K562 (cell line): ENCODE results near the gene PTPMT1. TPM values are rescaled to one million over a fixed set of nuclear protein-coding genes. Genes with fewer than 3 reads are reported as not detected.
A peak's percentile ranks its signal among the peaks of the same experiment; 100 is the strongest.

Experiments
- BRD9 ChIP-seq: fragments of 450-650 bp; IDR thresholded peaks from 2 replicates; pipeline ENCODE4 v1.6.1; 2018; ENCODE audit warnings: low read depth; ENCODE audit not compliant: partially characterized antibody
- CREB1 ChIP-seq, 2 experiments: sonication (generic) in 1 of 2; formaldehyde crosslinking in 1 of 2; IDR thresholded peaks; 2 replicates each; pipeline versions ENCODE4 v1.6.1 to v1.8.0; 2012 to 2022; ENCODE audit warnings: inconsistent platforms in 1 of 2, mild to moderate bottlenecking in 1 of 2, missing genetic modification reagents in 1 of 2, moderate library complexity in 1 of 2
- CXXC5 ChIP-seq: fragments of 250-450 bp; sonication (Bioruptor Pico); IDR thresholded peaks from 2 replicates; pipeline ENCODE4 v1.8.0; 2022; ENCODE audit warnings: inconsistent platforms, mild to moderate bottlenecking, moderate library complexity
- HDGF ChIP-seq: fragments of 450-650 bp; IDR thresholded peaks from 2 replicates; pipeline ENCODE4 v1.6.1; 2016
- SAFB2 ChIP-seq: fragments of 200-400 bp; formaldehyde crosslinking; IDR thresholded peaks from 2 replicates; pipeline ENCODE4 v1.6.1; 2018; ENCODE audit warnings: borderline replicate concordance, low read length, low read depth, moderate library complexity; ENCODE audit not compliant: severe bottlenecking
- SIRT6 ChIP-seq: IDR thresholded peaks from one replicate; pipeline ENCODE4 v1.6.1; 2012; ENCODE audit warnings: low read depth, mild to moderate bottlenecking, control low read depth, inconsistent platforms, low read length, moderate library complexity
- SMARCA5 ChIP-seq: fragments of 450-650 bp; IDR thresholded peaks from 2 replicates; pipeline ENCODE4 v1.6.1; 2016
- TFAM ChIP-seq: fragments of 250-450 bp; sonication (Bioruptor Pico); conservative IDR thresholded peaks from 2 replicates; pipeline ENCODE4 v1.5.0; 2021; ENCODE audit warnings: mild to moderate bottlenecking, moderate library complexity
- ZEB2 ChIP-seq: fragments of 450-650 bp; IDR thresholded peaks from 2 replicates; pipeline ENCODE4 v1.6.1; 2016
- ZFP36 ChIP-seq: fragments of 150-350 bp; IDR thresholded peaks from 2 replicates; pipeline ENCODE4 v1.6.1; 2018; ENCODE audit warnings: low read length, low read depth; ENCODE audit not compliant: partially characterized antibody
- ZNF445 ChIP-seq: fragments of 250-450 bp; sonication (Bioruptor Pico); IDR thresholded peaks from 2 replicates; pipeline ENCODE4 v1.4.0; 2020; ENCODE audit warnings: low read depth, mild to moderate bottlenecking, moderate library complexity
- ZNF76 ChIP-seq: fragments of 250-450 bp; sonication (Bioruptor Pico); IDR thresholded peaks from 2 replicates; pipeline ENCODE4 v1.4.0; 2020; ENCODE audit warnings: mild to moderate bottlenecking, moderate library complexity, borderline replicate concordance
- polyA plus RNA-seq, 8 experiments: library from polyadenylated mRNA; depleted of rRNA in 4 of 8; stranded (reverse) in 5 of 8; unstranded in 3 of 8; fragments of >200 nt; fragmentation: Nextera tagmentation in 2 of 8; fragmentation: Illumina TruSeq in 1 of 8; extraction: Ambion mirVana in 2 of 8; extraction: Trizol in 1 of 8; gene quantifications; 2 replicates each; pipeline versions ENCODE4 v1.2.1 to v1.2.3, GENCODE V29; 2011 to 2014; ENCODE audit warnings: inconsistent platforms in 1 of 8, missing spikeins in 1 of 8
- total RNA-seq, 7 experiments: library from RNA; depleted of rRNA in 6 of 7; stranded (reverse); fragments of >200 nt in 6 of 7; fragmentation: Illumina TruSeq in 2 of 7; extraction: Trizol in 2 of 7; gene quantifications; 2 replicates each; pipeline versions ENCODE4 v1.2.1 to v1.2.3, GENCODE V29; 2011 to 2021; ENCODE audit warnings: low replicate concordance in 1 of 7
- TF ChIP-seq, protein P1 (sequence below): fragments of 450-650 bp; IDR thresholded peaks from 2 replicates; pipeline ENCODE4 v1.6.1; 2016
- TF ChIP-seq, protein P2 (sequence below): fragments of 250-450 bp; sonication (Bioruptor Pico); IDR thresholded peaks from 2 replicates; pipeline ENCODE4 v1.8.0; 2021; ENCODE audit warnings: borderline replicate concordance, mild to moderate bottlenecking, moderate library complexity; ENCODE audit not compliant: poor library complexity, severe bottlenecking
- TF ChIP-seq, protein P3 (sequence below): fragments of 250-450 bp; sonication (Bioruptor Pico); IDR thresholded peaks from 2 replicates; pipeline ENCODE4 v1.5.1; 2021; ENCODE audit warnings: mild to moderate bottlenecking
- TF ChIP-seq, protein P4 (sequence below): fragments of 200-800 bp; sonication (Bioruptor generic); IDR thresholded peaks from 2 replicates; pipeline ENCODE4 v1.6.1; 2017; ENCODE audit warnings: missing genetic modification characterization, missing compliant biosample characterization

The PTPMT1 gene
- total and polyA plus RNA-seq, 9 of the 15 experiments (the other 6 are each of a cell fraction or from before 2014, with no cell fraction given): 10.4 to 140 (median 67.2) TPM

DNA sequence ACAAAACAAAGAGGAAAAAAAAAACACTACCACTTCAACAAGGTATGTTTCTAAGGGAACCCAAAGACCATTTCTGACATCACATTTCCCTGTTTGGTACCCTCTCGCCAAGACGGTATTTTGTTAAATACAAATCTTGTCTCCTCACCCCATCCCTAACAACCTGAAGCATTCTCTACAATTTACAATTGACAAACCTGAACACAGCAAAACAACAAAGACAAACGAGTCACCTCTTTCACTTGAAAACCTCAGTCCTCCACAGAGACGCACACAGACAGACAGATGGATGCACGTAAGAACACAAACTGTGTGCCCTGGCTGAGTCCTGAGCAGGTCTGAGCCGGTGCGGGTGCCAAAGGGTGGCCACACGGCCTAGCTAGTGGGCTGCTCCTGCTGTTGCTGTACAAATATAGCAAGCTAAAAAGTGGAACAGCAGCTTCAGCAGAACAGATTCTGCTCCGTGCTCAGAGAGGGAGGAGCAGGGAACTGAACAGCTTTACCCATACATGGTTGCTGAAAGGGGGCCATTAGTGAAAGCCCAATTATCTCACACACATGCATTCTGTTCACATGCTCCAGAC, 41.0 kb upstream of the PTPMT1 start (continued):
- TF ChIP-seq SIRT6 (no peak), TFAM (no peak), ZEB2 (no peak), SMARCA5 (peak; percentile 51; the same call in 1 of the 2 replicates), CREB1 (IDR thresholded peaks at IDR 0.05) (no peak), CREB1 (CRISPR knock-in tag; IDR thresholded peaks at IDR 0.05) (peak; percentile 31; the same call in 1 of the 2 replicates), HDGF (peak; percentile 76), CXXC5 (CRISPR knock-in tag) (0 out of 2 replicates have a peak, but pooled peaks have one; percentile 26), SAFB2 (no peak), ZFP36 (peak; percentile 11), ZNF76 (CRISPR knock-in tag) (no peak), ZNF445 (CRISPR knock-in tag) (no peak), BRD9 (peak; percentile 58)
- TF ChIP-seq, protein P1, sequence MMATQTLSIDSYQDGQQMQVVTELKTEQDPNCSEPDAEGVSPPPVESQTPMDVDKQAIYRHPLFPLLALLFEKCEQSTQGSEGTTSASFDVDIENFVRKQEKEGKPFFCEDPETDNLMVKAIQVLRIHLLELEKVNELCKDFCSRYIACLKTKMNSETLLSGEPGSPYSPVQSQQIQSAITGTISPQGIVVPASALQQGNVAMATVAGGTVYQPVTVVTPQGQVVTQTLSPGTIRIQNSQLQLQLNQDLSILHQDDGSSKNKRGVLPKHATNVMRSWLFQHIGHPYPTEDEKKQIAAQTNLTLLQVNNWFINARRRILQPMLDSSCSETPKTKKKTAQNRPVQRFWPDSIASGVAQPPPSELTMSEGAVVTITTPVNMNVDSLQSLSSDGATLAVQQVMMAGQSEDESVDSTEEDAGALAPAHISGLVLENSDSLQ: no peak
- TF ChIP-seq, protein P2, sequence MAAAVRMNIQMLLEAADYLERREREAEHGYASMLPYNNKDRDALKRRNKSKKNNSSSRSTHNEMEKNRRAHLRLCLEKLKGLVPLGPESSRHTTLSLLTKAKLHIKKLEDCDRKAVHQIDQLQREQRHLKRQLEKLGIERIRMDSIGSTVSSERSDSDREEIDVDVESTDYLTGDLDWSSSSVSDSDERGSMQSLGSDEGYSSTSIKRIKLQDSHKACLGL: no peak
- TF ChIP-seq, protein P3, sequence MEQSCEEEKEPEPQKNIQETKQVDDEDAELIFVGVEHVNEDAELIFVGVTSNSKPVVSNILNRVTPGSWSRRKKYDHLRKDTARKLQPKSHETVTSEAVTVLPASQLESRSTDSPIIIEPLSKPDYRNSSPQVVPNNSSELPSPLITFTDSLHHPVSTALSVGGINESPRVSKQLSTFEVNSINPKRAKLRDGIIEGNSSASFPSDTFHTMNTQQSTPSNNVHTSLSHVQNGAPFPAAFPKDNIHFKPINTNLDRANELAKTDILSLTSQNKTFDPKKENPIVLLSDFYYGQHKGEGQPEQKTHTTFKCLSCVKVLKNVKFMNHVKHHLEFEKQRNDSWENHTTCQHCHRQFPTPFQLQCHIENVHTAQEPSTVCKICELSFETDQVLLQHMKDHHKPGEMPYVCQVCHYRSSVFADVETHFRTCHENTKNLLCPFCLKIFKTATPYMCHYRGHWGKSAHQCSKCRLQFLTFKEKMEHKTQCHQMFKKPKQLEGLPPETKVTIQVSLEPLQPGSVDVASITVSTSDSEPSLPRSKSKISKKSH: no peak
- TF ChIP-seq, protein P4, sequence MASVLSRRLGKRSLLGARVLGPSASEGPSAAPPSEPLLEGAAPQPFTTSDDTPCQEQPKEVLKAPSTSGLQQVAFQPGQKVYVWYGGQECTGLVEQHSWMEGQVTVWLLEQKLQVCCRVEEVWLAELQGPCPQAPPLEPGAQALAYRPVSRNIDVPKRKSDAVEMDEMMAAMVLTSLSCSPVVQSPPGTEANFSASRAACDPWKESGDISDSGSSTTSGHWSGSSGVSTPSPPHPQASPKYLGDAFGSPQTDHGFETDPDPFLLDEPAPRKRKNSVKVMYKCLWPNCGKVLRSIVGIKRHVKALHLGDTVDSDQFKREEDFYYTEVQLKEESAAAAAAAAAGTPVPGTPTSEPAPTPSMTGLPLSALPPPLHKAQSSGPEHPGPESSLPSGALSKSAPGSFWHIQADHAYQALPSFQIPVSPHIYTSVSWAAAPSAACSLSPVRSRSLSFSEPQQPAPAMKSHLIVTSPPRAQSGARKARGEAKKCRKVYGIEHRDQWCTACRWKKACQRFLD (CRISPR knock-in tag): no peak
